T-helper 1 cell treated with Interleukin-12 subunit alpha and Interleukin-12 subunit beta and Interleukin-4 antibody, amounts not matched to agents 30 ng/mL and 1 ng/mL, for 36 hours (primary cell): Measurements from ENCODE around the gene UBE3B. TPM values are rescaled to one million over a fixed set of nuclear protein-coding genes. Genes with fewer than 3 reads are reported as not detected.

Experiments used
- intact Hi-C: fragments of 100-400 bp; cut with micrococcal nuclease; formaldehyde crosslinking; loops from one replicate; pipeline ENCODE4 v1.15.1; 2024
- total RNA-seq: library from RNA; stranded (reverse); gene quantifications from 2 replicates; pipeline ENCODE4 v1.2.3, GENCODE V29; 2022

The UBE3B gene
- total RNA-seq, 1 donor from 2014 or later = 33.2 TPM

GRCh38 chr12:109524466-109525278 is 47.2 kb downstream of the UBE3B start:
- intact Hi-C loops = no loop called here

GRCh38 chr12:109525279-109525585 is 47.8 kb downstream of the UBE3B start:
- intact Hi-C loops = no loop called here

- intact Hi-C loops = no loop called here
Observed at GRCh38 chr12:109527489-109528123, 50.2 kb downstream of the UBE3B start.

- intact Hi-C loops = no loop called here
Observed at GRCh38 chr12:109529691-109530640, 52.5 kb downstream of the UBE3B start.

GRCh38 chr12:109531411-109531810 is 54.0 kb downstream of the UBE3B start:
- intact Hi-C loops = no loop called here

GRCh38 chr12:109532721-109533486 is 55.5 kb downstream of the UBE3B start:
- intact Hi-C loops = no loop called here

GRCh38 chr12:109533487-109533740 is 56.0 kb downstream of the UBE3B start:
- intact Hi-C loops = no loop called here

GRCh38 chr12:109534456-109534855 is 57.0 kb downstream of the UBE3B start:
- intact Hi-C loops = no loop called here

- intact Hi-C loops = no loop called here
Observed at GRCh38 chr12:109535231-109535862, 57.9 kb downstream of the UBE3B start.

- intact Hi-C loops = no loop called here
Observed at GRCh38 chr12:109535863-109536250, 58.4 kb downstream of the UBE3B start.

DNA sequence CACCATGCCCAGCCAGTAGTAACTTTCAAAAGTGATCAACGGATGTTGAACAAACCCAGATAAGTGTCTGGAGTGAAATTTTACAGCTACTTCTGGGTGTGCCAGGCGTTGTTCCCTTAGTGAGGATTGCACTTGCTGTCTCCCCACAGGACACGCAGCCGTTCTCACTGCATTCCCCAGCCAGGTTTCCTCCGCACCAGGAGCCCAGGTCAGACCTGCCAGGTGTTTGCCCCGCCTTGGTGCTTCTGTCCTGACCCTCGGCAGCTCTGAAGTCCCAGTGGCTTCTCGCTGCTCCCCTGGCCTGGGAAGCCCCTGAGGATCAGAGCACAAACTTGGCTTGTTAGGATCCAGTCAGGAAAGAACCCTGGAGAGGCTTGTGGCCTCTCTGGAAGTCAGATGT is 59.7 kb downstream of the UBE3B start:
- intact Hi-C loops = no loop called here

GRCh38 chr12:109538191-109538863 is 60.9 kb downstream of the UBE3B start:
- intact Hi-C loops = no loop called here

DNA sequence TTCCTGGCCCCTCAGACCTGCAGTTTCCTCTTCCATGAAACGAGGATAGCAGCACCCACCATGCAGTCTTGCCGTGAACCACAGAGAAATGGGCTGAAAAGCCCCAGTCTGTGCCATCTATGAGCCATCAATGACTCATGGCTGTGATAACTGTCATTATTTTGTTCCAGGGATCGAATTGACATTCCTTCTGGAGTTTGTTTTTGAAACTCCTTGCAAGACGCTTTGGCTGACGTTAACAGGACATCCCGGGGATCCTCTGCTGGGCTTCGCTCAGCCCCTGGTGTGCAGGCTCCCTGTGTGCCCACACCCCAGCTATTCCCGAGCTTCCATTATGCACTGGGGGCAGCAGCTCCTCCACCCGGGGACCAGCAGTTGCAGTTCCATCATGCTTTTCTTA is 62.1 kb downstream of the UBE3B start:
- intact Hi-C loops = no loop called here

GRCh38 chr12:109540526-109541412 is 63.3 kb downstream of the UBE3B start:
- intact Hi-C loops = no loop called here

GRCh38 chr12:109541413-109541726 is 63.9 kb downstream of the UBE3B start:
- intact Hi-C loops = no loop called here

DNA sequence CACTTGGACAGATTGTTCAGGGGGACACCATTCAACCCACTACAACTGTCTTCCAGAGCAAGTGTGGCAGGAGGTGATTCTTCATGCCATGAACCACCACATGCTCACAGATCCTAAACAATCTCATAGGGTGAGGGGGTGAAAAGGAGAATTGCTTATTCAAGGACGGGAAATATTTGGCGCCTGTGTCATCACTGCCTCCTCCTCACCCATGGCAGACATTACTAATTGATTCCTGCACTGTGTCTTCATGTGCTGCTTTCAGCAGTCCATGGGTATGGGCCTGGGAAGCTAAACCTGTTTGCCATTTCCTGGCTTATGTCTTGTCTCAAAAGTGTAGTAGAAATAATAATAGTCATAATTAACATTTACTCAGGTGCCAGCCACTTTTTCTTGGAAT is 64.6 kb downstream of the UBE3B start:
- intact Hi-C loops = no loop called here

GRCh38 chr12:109542876-109543275 is 65.4 kb downstream of the UBE3B start:
- intact Hi-C loops = no loop called here

- intact Hi-C loops = no loop called here
Observed at GRCh38 chr12:109544955-109545531, 67.6 kb downstream of the UBE3B start.

DNA sequence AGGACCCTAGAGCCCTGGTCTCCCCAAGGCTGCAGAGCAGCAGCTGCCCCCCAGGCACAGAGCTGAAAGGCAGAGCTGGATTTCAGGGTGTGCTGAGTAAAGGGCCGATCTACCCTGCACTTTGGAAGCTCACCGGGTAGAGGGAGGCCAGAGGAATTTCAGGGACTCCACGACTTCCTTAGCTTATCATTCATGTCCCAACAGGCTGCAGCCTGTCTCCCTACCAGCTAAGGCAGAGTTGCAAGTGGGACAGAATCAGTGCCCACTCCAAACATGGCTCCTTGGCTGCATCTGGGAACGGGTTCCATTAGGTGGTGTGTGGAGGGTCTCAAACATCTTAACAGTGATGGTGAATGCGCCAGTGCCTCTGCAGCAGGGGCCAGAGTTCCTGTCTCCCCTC is 68.4 kb downstream of the UBE3B start:
- intact Hi-C loops = no loop called here
